Natural killer cell (primary cell): ENCODE measurements around the gene LCP2. TPM values are rescaled to one million over a fixed set of nuclear protein-coding genes. Genes with fewer than 3 reads are reported as not detected.

ENCODE experiments used
- ATAC-seq, 3 donors: fragments of 150-1000 bp in 2 of 3; fragments of 200-7000 bp in 1 of 3; cut with Tn5 transposase; 1 replicate in 1 of 3; 2 replicates in 2 of 3; pipeline ENCODE4 v1.10.0; 2021; ENCODE audit warnings: mild to moderate bottlenecking in 2 of 3, moderate library complexity in 2 of 3
- DNase-seq, 2 donors: peaks; one replicate each; pipeline versions ENCODE4 v3.0.0 to v3.0.0-alpha.2; 2013 to 2021; ENCODE audit warnings: mixed read lengths in 1 of 2
- H3K27ac ChIP-seq: one replicate; pipeline ENCODE4 v1.5.1; 2013; ENCODE audit warnings: mild to moderate bottlenecking, low read length
- H3K27me3 ChIP-seq: one replicate; pipeline ENCODE4 v1.6.1; 2013; ENCODE audit warnings: low read length; ENCODE audit not compliant: control insufficient read depth, insufficient read depth
- H3K36me3 ChIP-seq: one replicate; pipeline ENCODE4 v1.6.1; 2013; ENCODE audit warnings: low read length; ENCODE audit not compliant: control insufficient read depth, insufficient read depth
- H3K4me1 ChIP-seq: one replicate; pipeline ENCODE4 v1.6.1; 2013; ENCODE audit warnings: low read length; ENCODE audit not compliant: control insufficient read depth, insufficient read depth
- H3K4me3 ChIP-seq: one replicate; pipeline ENCODE4 v1.5.1; 2013; ENCODE audit warnings: low read length
- H3K9me3 ChIP-seq: one replicate; pipeline ENCODE4 v1.6.1; 2013; ENCODE audit warnings: low read length; ENCODE audit not compliant: control insufficient read depth, insufficient read depth
- H3K27ac Mint-ChIP-seq, 2 donors: one replicate each; pipeline ENCODE4 v1.8.0; 2022; ENCODE audit warnings: mild to moderate bottlenecking in 2 of 2, mixed read lengths in 2 of 2, moderate library complexity in 1 of 2
- H3K27me3 Mint-ChIP-seq, 2 donors: one replicate each; pipeline ENCODE4 v1.8.0; 2022; ENCODE audit warnings: low read depth in 2 of 2, mixed read lengths in 2 of 2
- H3K36me3 Mint-ChIP-seq: one replicate; pipeline ENCODE4 v1.8.0; 2022; ENCODE audit warnings: mixed read lengths
- H3K4me1 Mint-ChIP-seq, 2 donors: one replicate each; pipeline ENCODE4 v1.8.0; 2022; ENCODE audit warnings: mixed read lengths in 2 of 2
- H3K4me3 Mint-ChIP-seq: one replicate; pipeline ENCODE4 v1.8.0; 2022; ENCODE audit warnings: mild to moderate bottlenecking, moderate library complexity, mixed read lengths
- H3K9me3 Mint-ChIP-seq, 2 donors: one replicate each; pipeline ENCODE4 v1.8.0; 2022; ENCODE audit warnings: mixed read lengths in 2 of 2
- WGBS: methylation state at CpG from one replicate; pipeline ENCODE4 v1.1.7; 2013; ENCODE audit warnings: missing lambda C conversion rate; ENCODE audit not compliant: insufficient coverage; 5-methylcytosine and 5-hydroxymethylcytosine counted together
- intact Hi-C: fragments of 100-400 bp; cut with micrococcal nuclease; formaldehyde crosslinking; loops from one replicate; pipeline ENCODE4 v1.14.2; 2022
- total RNA-seq, 4 donors: library from RNA; stranded (reverse); fragments of 120-200 nt in 1 of 4; gene quantifications; one replicate each; pipeline versions ENCODE4 v1.2.3 to v1.2.4, GENCODE V29; 2013 to 2022
- TF ChIP-seq, protein P1 (sequence below): fragments of 200-600 bp; IDR thresholded peaks from one replicate; pipeline ENCODE4 v1.8.0; 2022; ENCODE audit warnings: antibody characterized with exemption

LCP2 gene
- total RNA-seq, 3 donors from 2014 or later (not counting 1 experiment from before 2014, with no cell fraction given): 376 to 488 (median 450) TPM

DNA sequence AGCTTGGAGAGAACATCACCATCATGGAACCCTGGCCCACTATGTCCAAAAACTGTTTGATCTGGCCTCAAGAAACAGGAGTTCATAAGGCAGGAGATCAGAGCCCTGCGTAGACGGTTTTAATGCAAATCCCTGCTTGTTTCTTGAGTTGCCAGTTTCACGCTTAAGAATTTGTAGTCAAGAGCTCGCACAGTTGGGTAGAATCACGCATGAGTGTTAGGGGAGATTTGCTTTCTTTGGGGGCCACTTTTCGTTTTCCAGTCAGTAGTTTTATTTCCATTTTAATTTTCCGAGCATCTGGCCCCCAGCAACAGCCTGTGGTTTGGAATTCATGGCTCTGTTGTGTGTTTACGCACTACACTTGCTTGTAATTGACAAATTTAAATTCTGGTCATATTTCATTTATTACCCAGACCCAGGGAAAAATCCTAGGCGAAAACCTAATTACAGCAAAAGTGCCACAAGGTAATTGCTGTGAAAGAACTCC lies 71.4 kb downstream of the LCP2 start:
- intact Hi-C loops: loop anchor here (1.0 to 5.0 kb wide), 3 partner anchors 113 to 406 kb away; no protein-coding TSS in a partner anchor
- Mint-ChIP-seq H3K9me3 (no peaks in the 10 kb centered on the region), H3K27ac (no peak overlapping the region), H3K36me3 (no peaks in the 10 kb centered on the region), H3K4me1 (peaks cover 7 to 8% of the 10 kb centered on the region in 2 donors), H3K27me3 (no peaks in the 10 kb centered on the region), H3K4me3 (no peak overlapping the region)
- Histone ChIP-seq H3K4me3 (no peak overlapping the region), H3K9me3 (no peaks in the 10 kb centered on the region), H3K27me3 (no peaks in the 10 kb centered on the region), H3K36me3 (no peaks in the 10 kb centered on the region), H3K4me1 (peaks cover 2% of the 10 kb centered on the region), H3K27ac (no peak overlapping the region)
- DNase-seq: no peak
- TF ChIP-seq, protein P1, sequence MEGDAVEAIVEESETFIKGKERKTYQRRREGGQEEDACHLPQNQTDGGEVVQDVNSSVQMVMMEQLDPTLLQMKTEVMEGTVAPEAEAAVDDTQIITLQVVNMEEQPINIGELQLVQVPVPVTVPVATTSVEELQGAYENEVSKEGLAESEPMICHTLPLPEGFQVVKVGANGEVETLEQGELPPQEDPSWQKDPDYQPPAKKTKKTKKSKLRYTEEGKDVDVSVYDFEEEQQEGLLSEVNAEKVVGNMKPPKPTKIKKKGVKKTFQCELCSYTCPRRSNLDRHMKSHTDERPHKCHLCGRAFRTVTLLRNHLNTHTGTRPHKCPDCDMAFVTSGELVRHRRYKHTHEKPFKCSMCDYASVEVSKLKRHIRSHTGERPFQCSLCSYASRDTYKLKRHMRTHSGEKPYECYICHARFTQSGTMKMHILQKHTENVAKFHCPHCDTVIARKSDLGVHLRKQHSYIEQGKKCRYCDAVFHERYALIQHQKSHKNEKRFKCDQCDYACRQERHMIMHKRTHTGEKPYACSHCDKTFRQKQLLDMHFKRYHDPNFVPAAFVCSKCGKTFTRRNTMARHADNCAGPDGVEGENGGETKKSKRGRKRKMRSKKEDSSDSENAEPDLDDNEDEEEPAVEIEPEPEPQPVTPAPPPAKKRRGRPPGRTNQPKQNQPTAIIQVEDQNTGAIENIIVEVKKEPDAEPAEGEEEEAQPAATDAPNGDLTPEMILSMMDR: peak; percentile 40
- no peak for ATAC-seq
- 88% methylated on average over 9 of the region's 9 CpGs for WGBS

DNA sequence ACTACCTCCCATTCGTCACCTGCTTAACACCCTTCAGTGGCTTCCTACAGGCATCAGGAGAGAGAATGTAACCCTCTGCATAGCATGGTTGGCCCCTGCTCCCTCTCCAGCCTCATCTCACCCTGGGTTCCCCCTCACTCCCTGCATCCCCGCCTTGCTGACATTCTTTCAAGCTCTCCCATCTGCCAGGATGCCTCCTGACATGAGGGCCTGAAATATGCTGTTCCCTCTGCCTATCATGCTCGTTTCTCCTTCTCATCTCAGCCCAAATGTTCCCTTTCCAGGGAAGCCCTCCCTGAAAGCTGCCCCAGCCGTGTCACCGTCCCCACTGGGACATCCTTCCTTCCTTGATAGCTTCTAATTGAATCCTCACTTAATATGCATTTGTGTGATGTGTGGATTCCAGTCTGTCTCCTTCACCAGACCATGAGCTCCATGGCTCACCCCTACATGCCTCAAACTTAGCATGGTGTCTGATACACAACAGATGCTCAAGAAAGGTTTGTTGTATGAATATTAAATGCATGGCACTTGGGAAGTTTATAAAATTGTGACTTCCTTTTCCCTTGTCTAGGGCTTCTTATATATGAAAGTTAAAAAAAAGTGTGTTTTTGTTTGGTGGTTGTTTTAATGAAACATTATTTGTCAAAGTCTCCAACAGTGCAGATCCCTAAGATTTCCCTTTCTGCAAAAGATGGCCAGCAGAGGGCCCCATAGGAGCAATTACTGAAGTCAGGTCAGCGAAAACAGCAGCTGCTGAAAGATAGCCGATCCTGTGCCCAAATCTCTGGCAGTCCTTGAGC lies 72.0 kb downstream of the LCP2 start:
- Mint-ChIP-seq H3K4me1 (peaks cover 7 to 8% of the 10 kb centered on the region in 2 donors), H3K36me3 (no peaks in the 10 kb centered on the region), H3K27ac (no peak overlapping the region), H3K4me3 (no peak overlapping the region), H3K27me3 (no peaks in the 10 kb centered on the region), H3K9me3 (no peaks in the 10 kb centered on the region)
- intact Hi-C loops: loop anchor here (1.0 to 5.0 kb wide), 3 partner anchors 114 to 407 kb away; no protein-coding TSS in a partner anchor
- WGBS: 52% methylated on average over 6 of the region's 7 CpGs
- DNase-seq: peak; percentile 62 to 86
- no peak overlapping the region for H3K4me3 ChIP-seq
- H3K27ac ChIP-seq: no peak overlapping the region
- H3K9me3 ChIP-seq: no peaks in the 10 kb centered on the region
- H3K36me3 ChIP-seq: no peaks in the 10 kb centered on the region
- TF ChIP-seq, protein P1: peak; percentile 88
- peak; percentile 75 to 79 (median 77) for ATAC-seq
- no peaks in the 10 kb centered on the region for H3K27me3 ChIP-seq
- peaks cover 2% of the 10 kb centered on the region for H3K4me1 ChIP-seq

DNA sequence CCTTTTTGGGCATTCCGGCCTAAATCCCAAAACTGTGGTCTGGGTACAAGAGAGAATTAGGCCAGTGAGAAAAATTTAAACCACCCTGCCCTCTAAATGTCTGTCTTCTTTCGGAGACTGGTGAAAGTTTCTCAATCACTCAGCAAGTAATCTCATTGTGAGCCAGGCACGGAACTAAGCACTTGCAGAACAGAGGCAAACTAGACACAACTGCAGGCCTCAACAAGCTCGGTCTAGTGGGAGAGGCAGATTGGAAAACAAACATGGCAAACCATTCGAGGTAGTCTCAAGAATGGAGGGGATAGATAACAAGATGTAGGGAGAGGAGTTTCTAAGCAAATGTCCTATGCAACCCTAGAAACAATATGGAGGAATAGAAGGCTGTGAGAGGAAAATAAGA lies 73.7 kb downstream of the LCP2 start:
- Histone ChIP-seq H3K9me3 (no peaks in the 10 kb centered on the region), H3K4me3 (no peak overlapping the region), H3K4me1 (peaks cover 2% of the 10 kb centered on the region), H3K36me3 (no peaks in the 10 kb centered on the region), H3K27ac (no peak overlapping the region), H3K27me3 (no peaks in the 10 kb centered on the region)
- no peak for ATAC-seq
- TF ChIP-seq, protein P1: no peak
- H3K4me3 Mint-ChIP-seq: no peak overlapping the region
- 79% methylated on average over 5 of the region's 5 CpGs for WGBS
- no peaks in the 10 kb centered on the region for H3K36me3 Mint-ChIP-seq
- intact Hi-C loops: no loop called here
- peaks cover 7 to 8% of the 10 kb centered on the region in 2 donors for H3K4me1 Mint-ChIP-seq
- no peak overlapping the region for H3K27ac Mint-ChIP-seq
- no peaks in the 10 kb centered on the region for H3K9me3 Mint-ChIP-seq
- no peak for DNase-seq
- no peaks in the 10 kb centered on the region for H3K27me3 Mint-ChIP-seq
